IPS-11a (cell line): ENCODE results near the gene MAST4.

Experiments used
- H3K4me3 ChIP-seq: one replicate; pipeline ENCODE4 v1.5.1; 2013; ENCODE audit warnings: low read depth, low read length, control low read depth

MAST4 gene

GRCh38 chr5:66982056-66982387 is 385.8 kb downstream of the MAST4 start:
- no peak overlapping the region for H3K4me3 ChIP-seq

- no peak overlapping the region for H3K4me3 ChIP-seq
These were observed 386.3 kb downstream of the MAST4 start for GRCh38 chr5:66982470-66982869.

DNA sequence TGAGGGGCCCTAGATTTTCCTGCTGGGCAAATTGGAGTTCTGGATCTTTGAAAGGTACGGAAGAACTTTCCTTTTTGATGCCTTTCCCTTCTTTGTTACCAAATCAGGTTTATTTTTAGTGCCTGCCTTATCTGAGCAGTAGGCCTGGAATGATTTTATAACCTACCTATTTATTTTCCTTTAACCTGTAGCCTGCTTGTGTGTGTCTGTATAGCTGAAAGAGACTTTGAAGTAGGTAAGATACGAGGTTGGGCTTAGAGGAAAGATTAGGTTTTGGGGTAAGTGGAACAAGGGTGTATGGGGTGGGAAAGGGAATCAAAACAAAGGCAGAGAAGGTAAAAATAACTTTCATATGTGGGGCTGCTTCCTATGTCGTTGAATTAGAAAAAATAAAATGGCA is 389.2 kb downstream of the MAST4 start:
- no peak overlapping the region for H3K4me3 ChIP-seq

- H3K4me3 ChIP-seq, result no peak overlapping the region
These were observed 389.8 kb downstream of the MAST4 start for GRCh38 chr5:66986009-66986408.

GRCh38 chr5:66986534-66986933 is 390.3 kb downstream of the MAST4 start:
- no peak overlapping the region for H3K4me3 ChIP-seq

- no peak overlapping the region for H3K4me3 ChIP-seq
These were observed 390.9 kb downstream of the MAST4 start for GRCh38 chr5:66987126-66987525.

- H3K4me3 ChIP-seq, result no peak overlapping the region
These were observed 391.3 kb downstream of the MAST4 start for GRCh38 chr5:66987540-66987939.

DNA sequence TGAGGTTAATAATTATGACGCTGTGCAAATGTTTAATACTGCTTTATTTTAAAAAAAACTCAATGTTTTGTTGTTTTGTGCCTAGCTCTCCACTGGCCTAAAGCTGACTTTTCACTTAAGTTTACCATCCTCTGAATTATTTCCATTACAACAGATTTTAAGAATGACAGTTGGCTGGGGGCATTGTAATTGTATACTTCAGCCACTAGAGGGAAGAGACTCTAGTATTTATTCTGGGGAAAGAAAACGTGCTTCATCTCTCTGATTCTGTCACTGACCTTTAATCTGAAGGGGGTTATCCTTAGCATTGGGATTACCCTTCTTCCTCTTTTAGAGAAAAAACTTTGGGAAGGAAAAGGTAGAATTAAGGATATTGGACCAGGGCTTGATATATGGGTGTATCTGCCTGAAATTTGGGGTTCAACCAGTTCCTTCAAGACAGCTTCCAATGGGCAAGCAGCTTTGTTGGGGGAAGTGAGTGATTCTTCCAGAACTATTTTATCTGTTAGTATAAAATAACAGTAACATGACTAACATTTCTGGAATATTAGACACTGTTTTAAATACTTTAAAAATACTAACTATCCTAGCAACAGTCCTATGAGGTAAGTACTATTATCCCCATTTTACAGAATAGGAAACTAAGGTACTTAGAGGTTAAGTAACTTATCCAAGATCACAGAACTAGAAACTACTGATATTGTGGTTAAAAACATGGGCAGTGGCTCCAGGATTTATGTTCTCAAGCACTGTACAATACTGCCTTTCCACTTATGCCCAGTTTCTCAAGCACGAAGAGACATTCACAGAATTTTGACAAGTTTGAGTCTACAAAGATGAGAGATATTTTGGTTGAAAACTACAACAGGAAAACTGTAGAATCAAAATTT is 392.0 kb downstream of the MAST4 start:
- no peak overlapping the region for H3K4me3 ChIP-seq

DNA sequence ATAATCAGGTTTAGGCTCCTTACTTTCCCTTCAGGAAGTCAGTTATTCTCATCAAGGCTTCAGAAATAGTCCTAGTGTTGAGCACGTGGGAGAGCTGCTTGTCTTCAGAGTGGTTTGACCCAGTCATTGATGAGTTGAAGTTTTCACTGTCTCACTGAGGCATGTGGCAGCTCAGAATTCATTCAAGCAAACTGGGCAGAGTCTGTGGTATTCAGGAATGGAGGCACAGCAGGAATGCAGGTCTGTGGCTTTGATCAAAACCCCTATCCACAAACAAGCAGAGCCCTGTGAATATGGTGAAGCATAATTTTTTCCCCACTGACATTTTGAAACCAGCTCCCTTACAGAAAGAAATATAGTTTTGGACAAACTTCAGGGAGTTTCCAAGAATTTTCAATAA is 393.1 kb downstream of the MAST4 start:
- H3K4me3 ChIP-seq, result no peak overlapping the region

GRCh38 chr5:66989781-66990180 is 393.6 kb downstream of the MAST4 start:
- H3K4me3 ChIP-seq, result no peak overlapping the region

- H3K4me3 ChIP-seq, result no peak overlapping the region
These were observed 395.6 kb downstream of the MAST4 start for GRCh38 chr5:66991746-66992145.

DNA sequence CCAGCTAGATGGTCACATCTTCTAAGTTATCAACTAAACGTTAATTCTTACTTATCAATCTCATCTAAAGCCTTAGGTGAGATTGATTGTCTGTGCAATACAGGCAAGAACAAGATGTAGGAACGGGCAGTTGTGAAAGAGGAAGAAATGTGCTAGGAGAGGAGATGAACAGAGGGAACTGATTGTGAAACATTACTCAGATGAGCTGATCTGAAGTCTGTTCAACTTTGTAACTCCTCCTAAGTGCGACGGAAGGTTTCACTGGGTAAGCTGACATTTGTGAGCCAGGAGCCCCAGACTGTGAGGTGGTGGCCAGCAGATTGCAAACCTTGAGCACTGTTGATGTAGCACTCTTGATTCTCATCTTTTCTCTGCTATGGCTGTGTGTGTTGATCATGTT is 396.4 kb downstream of the MAST4 start:
- no peak overlapping the region for H3K4me3 ChIP-seq

DNA sequence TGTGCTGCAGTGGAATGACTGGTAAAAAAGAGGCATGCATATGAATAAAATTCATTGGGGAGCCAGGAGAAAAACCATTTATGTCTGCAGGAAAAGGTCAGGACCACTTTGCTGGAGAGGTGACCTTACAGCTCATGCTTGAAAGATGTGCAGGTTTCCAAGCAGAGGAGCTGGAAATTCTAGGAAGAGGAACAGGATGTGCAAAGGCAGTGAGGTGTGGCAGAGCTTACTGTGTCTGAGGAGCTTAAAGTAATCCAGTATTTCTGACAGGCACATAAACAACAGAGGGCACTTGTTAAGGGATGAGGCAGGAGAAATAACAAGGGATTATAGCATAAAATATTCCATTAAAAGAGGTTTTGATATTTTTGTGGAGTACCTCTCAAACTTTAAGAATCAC is 397.3 kb downstream of the MAST4 start:
- no peak overlapping the region for H3K4me3 ChIP-seq

DNA sequence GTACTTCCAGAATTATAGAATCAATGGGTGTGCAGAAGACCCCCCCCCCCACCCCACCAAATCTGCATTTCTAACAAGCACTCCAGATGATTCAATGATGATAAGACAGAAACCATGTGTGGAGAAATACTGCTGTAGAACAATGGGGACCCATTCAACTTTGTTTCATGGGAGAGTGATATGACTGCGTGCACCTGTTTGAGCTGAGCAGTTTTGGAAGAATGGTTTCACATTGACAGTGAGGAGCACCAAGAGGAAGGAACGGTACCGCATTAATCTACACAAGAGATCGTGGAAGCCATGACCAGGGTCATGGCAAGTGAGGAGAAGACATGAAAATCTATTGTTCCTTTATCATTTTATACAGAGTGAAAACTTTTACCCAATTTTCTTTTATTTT is 397.7 kb downstream of the MAST4 start:
- no peak overlapping the region for H3K4me3 ChIP-seq

GRCh38 chr5:66994790-66995189 is 398.6 kb downstream of the MAST4 start:
- no peak overlapping the region for H3K4me3 ChIP-seq

- no peak overlapping the region for H3K4me3 ChIP-seq
These were observed 404.7 kb downstream of the MAST4 start for GRCh38 chr5:67000794-67001475.

DNA sequence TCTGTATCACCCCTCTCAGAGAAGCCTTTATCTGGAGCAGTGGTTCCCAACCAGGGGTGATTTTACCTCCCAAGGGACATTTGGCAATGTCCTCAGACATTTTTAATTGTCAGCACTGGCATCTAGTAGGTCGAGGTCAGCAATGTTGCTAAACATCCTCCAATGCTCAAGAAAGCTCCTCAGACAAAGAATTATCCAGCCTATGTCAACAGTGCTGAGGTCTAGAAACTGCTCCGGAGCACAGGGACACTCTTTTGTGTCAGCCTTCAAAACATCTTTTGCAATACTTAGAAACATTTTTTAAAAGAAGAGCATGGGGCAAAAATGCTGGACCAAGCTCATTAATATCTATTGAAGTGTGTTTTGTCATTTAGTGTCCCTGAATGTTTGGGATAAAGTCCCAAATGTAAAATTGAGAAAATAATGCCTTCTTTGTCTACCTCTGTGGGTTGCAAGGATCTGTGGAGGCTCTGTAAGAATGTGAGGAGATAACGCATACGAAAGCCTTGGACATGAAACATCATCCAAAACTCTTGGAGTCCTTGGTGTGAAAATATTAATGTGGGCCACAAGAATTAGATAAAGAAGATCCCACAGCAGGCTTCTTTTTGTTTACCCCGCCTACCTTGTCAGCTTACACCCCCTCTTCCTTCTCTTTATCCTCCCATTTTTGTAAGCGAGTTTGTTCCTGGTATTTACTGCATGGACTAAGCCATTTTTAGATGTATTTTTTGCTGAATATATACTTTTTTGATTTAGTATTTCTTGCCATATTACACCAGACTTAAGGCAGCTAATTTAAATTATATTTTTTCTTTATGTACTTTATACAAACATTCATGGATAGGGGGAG is 406.9 kb downstream of the MAST4 start:
- peak overlapping the region; percentile 50 for H3K4me3 ChIP-seq

- peak overlapping the region; percentile 50 for H3K4me3 ChIP-seq
These were observed 407.4 kb downstream of the MAST4 start for GRCh38 chr5:67003685-67003934.

DNA sequence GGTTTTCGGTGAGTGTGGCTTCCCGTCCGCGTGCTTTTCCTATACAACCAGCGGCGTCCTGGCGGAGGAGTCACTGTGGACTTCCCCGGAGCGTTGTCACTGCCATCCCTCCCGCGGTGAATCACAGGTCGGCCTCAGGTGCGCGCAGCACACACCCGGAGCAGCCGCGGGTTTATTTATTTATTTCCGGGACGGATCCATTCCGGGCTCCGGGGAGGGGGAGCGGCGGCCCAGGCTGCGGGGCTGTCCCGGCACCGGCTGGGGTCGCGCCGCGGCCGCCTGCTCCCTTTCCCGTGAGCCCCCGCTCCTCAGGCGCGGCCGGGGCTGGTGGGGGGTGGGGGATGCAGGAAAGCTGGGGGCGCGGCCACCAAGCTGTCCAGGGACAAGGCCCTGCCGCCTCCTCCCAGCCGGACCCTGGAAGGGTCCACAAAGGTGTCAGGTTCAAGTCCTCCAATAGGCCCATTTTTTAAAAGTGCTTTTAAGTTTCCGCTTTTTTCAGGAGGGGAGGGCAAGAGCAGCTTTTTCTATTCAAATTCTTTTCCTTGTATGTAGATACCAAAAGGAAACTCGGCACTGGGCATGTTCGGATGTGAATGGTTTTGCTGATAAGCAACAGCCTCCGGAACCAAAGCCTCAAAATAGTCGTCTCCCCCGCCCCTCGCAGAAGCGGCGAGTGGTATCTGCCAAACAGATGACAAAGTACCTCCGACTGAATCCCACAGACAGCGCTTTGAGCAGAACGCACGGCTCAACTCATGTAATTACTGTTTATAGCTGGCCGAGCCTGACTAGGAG is 407.9 kb downstream of the MAST4 start:
- peak overlapping the region; percentile 52 for H3K4me3 ChIP-seq

DNA sequence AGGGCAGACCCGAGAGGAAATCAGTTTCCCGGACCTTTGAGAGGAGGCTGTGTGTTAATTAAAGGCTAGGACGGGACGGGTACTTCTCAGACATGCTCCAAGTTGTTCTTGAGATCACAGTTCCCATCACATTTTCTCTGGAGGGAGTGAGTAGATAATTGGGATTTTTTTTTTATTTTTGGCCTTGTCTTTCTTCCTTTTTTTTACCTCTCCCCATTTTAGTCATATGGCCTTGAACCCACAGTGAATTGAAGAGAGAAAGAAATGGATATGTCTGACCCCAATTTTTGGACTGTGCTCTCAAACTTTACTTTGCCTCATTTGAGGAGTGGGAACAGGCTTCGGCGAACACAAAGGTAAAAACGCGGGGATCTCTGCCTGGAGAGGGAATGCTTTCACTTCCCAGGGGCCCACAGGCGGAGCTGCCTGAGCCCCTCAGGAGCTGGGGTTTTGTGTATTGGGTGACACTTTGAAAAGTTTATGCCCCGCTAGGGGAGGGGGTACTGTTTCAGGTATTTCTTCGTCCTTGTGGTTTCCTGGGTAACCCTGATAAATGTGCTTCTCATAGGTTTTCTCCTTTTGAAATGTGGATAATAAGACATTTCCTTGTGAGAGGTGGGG is 408.6 kb downstream of the MAST4 start:
- peak overlapping the region; percentile 52 for H3K4me3 ChIP-seq
